Neural progenitor cell (in vitro differentiated cells): ENCODE measurements around the gene SPG11. TPM values are rescaled to one million over a fixed set of nuclear protein-coding genes. Genes with fewer than 3 reads are reported as not detected.
"Not testable (repeated sequence)": the region's sequence is repeated elsewhere in the genome, so short reads cannot be mapped to it uniquely, and the experiment has no call there.

Experiments
- DNase-seq: peaks from one replicate; pipeline ENCODE4 v3.0.0-alpha.2; 2016; ENCODE audit warnings: low spot score
- H2AFZ ChIP-seq: fragments of 200-600 bp; sonication (generic); replicated peaks from 2 replicates; pipeline ENCODE4 v1.6.1; 2016; ENCODE audit warnings: antibody characterized with exemption
- H3F3A ChIP-seq: fragments of 200-600 bp; sonication (generic); 2 replicates; pipeline ENCODE4 v1.6.1; 2016; ENCODE audit warnings: antibody characterized with exemption, low read depth
- H3K27ac ChIP-seq: fragments of 200-600 bp; sonication (generic); 2 replicates; pipeline ENCODE4 v1.5.1; 2016; ENCODE audit warnings: mild to moderate bottlenecking
- H3K27me3 ChIP-seq: fragments of 200-600 bp; sonication (generic); 2 replicates; pipeline ENCODE4 v1.6.1; 2016; ENCODE audit warnings: mild to moderate bottlenecking, moderate library complexity
- H3K36me3 ChIP-seq: fragments of 200-600 bp; sonication (generic); 2 replicates; pipeline ENCODE4 v1.5.1; 2016
- H3K4me1 ChIP-seq: fragments of 200-600 bp; sonication (generic); 2 replicates; pipeline ENCODE4 v1.6.1; 2016; ENCODE audit warnings: mixed run types
- H3K4me2 ChIP-seq: fragments of 200-600 bp; sonication (generic); 2 replicates; pipeline ENCODE4 v1.6.1; 2016
- H3K4me3 ChIP-seq: fragments of 200-600 bp; sonication (generic); 2 replicates; pipeline ENCODE4 v1.5.1; 2016
- H3K79me2 ChIP-seq: fragments of 200-600 bp; sonication (generic); 2 replicates; pipeline ENCODE4 v1.6.1; 2016; ENCODE audit warnings: low read depth
- H3K9ac ChIP-seq: fragments of 200-600 bp; sonication (generic); 2 replicates; pipeline ENCODE4 v1.6.1; 2016
- H3K9me3 ChIP-seq: fragments of 200-600 bp; sonication (generic); 2 replicates; pipeline ENCODE4 v1.5.1; 2016; ENCODE audit warnings: low read depth
- H4K20me1 ChIP-seq: fragments of 200-600 bp; sonication (generic); 2 replicates; pipeline ENCODE4 v1.6.1; 2016; ENCODE audit warnings: low read depth
- H3K27ac Mint-ChIP-seq: 3 replicates; pipeline ENCODE4 v1.8.0; 2021; ENCODE audit warnings: mixed read lengths
- H3K27me3 Mint-ChIP-seq: 2 replicates; pipeline ENCODE4 v1.8.0; 2022; ENCODE audit warnings: low read depth, mild to moderate bottlenecking, inconsistent platforms, moderate library complexity, mixed read lengths; ENCODE audit not compliant: insufficient read depth
- H3K36me3 Mint-ChIP-seq: 3 replicates; pipeline ENCODE4 v1.8.0; 2021; ENCODE audit warnings: mixed read lengths
- H3K4me1 Mint-ChIP-seq: 3 replicates; pipeline ENCODE4 v1.8.0; 2021; ENCODE audit warnings: mixed read lengths
- H3K4me3 Mint-ChIP-seq: 3 replicates; pipeline ENCODE4 v1.8.0; 2021; ENCODE audit warnings: mild to moderate bottlenecking, moderate library complexity, mixed read lengths
- H3K9me3 Mint-ChIP-seq: 3 replicates; pipeline ENCODE4 v1.8.0; 2020; ENCODE audit warnings: mixed read lengths
- CTCF ChIP-seq: fragments of 200-600 bp; sonication (generic); IDR thresholded peaks from 2 replicates; pipeline ENCODE4 v1.5.1; 2017; ENCODE audit warnings: antibody characterized with exemption, mild to moderate bottlenecking
- EZH2 ChIP-seq: fragments of 200-600 bp; sonication (generic); IDR thresholded peaks from 2 replicates; pipeline ENCODE4 v1.6.1; 2017; ENCODE audit warnings: antibody characterized with exemption, mild to moderate bottlenecking, moderate library complexity
- EZH2phosphoT487 ChIP-seq: fragments of 200-600 bp; sonication (generic); IDR thresholded peaks from 2 replicates; pipeline ENCODE4 v1.6.1; 2017; ENCODE audit warnings: antibody characterized with exemption
- total RNA-seq: library from RNA; depleted of rRNA; stranded (reverse); fragments of >200 nt; gene quantifications from 2 replicates; pipeline ENCODE4 v1.2.3, GENCODE V29; 2015; ENCODE audit warnings: low replicate concordance

The SPG11 gene
- total RNA-seq, 1 donor from 2014 or later = 65.9 TPM

GRCh38 chr15:44535092-44535491, 128.4 kb downstream of the SPG11 start:
- no peaks in the 10 kb centered on the region for H3K9me3 Mint-ChIP-seq
- H3K27ac Mint-ChIP-seq = peak overlapping the region; percentile 30
- no peak for TF ChIP-seq EZH2phosphoT487
- no peak for TF ChIP-seq EZH2
- TF ChIP-seq CTCF = no peak
- Histone ChIP-seq H3F3A (peaks cover 35% of the 10 kb centered on the region), H3K9ac (no peak overlapping the region), H3K36me3 (no peaks in the 10 kb centered on the region), H3K27ac (no peak overlapping the region), H2AFZ (no peak overlapping the region), H3K4me1 (peaks cover 6% of the 10 kb centered on the region), H3K4me2 (peak overlapping the region; percentile 95), H3K79me2 (peaks cover 39% of the 10 kb centered on the region), H4K20me1 (peaks cover 6% of the 10 kb centered on the region), H3K9me3 (no peaks in the 10 kb centered on the region), H3K27me3 (no peaks in the 10 kb centered on the region), H3K4me3 (no peak overlapping the region)
- H3K36me3 Mint-ChIP-seq = peaks cover 9% of the 10 kb centered on the region
- H3K27me3 Mint-ChIP-seq = peaks cover 4% of the 10 kb centered on the region
- H3K4me1 Mint-ChIP-seq = peaks cover 22% of the 10 kb centered on the region
- H3K4me3 Mint-ChIP-seq = peak overlapping the region; percentile 93
- DNase-seq = no peak

GRCh38 chr15:44532689-44533088, 130.8 kb downstream of the SPG11 start:
- H3K4me1 Mint-ChIP-seq = peaks cover 12% of the 10 kb centered on the region
- no peak overlapping the region for H3K4me3 ChIP-seq
- peaks cover 56% of the 10 kb centered on the region for H3F3A ChIP-seq
- no peak overlapping the region for H3K27ac Mint-ChIP-seq
- peaks cover 15% of the 10 kb centered on the region for H3K79me2 ChIP-seq
- peak overlapping the region; percentile 16 for H3K4me3 Mint-ChIP-seq
- peaks cover 4% of the 10 kb centered on the region for H4K20me1 ChIP-seq
- peaks cover 6% of the 10 kb centered on the region for H3K27me3 Mint-ChIP-seq
- H2AFZ ChIP-seq = no peak overlapping the region
- no peak overlapping the region for H3K9ac ChIP-seq
- H3K4me2 ChIP-seq = no peak overlapping the region
- peaks cover 5% of the 10 kb centered on the region for H3K36me3 Mint-ChIP-seq
- no peaks in the 10 kb centered on the region for H3K9me3 ChIP-seq
- no peak overlapping the region for H3K27ac ChIP-seq
- H3K9me3 Mint-ChIP-seq = no peaks in the 10 kb centered on the region
- H3K36me3 ChIP-seq = no peaks in the 10 kb centered on the region
- no peaks in the 10 kb centered on the region for H3K4me1 ChIP-seq
- TF ChIP-seq EZH2phosphoT487 = no peak
- no peak for DNase-seq
- H3K27me3 ChIP-seq = no peaks in the 10 kb centered on the region

GRCh38 chr15:44532275-44532674, 131.2 kb downstream of the SPG11 start:
- not testable (repeated sequence) for H3K4me3 ChIP-seq, H3K27me3 Mint-ChIP-seq, H3K9me3 Mint-ChIP-seq, H3K4me2 ChIP-seq, H3K4me1 ChIP-seq, H4K20me1 ChIP-seq, H3K27ac ChIP-seq, H3K9ac ChIP-seq, H3K4me3 Mint-ChIP-seq, H3K27ac Mint-ChIP-seq, H3K36me3 ChIP-seq, H3K9me3 ChIP-seq, H3K27me3 ChIP-seq, DNase-seq, H2AFZ ChIP-seq, H3K36me3 Mint-ChIP-seq
- peaks cover 56% of the 10 kb centered on the region for H3F3A ChIP-seq
- peaks cover 11% of the 10 kb centered on the region for H3K4me1 Mint-ChIP-seq
- H3K79me2 ChIP-seq = peaks cover 12% of the 10 kb centered on the region

GRCh38 chr15:44530653-44531052, 132.8 kb downstream of the SPG11 start:
- Histone ChIP-seq H3K4me1 (no peaks in the 10 kb centered on the region), H3K4me3 (no peak overlapping the region), H3K79me2 (peaks cover 8% of the 10 kb centered on the region), H3K4me2 (no peak overlapping the region), H2AFZ (no peak overlapping the region), H3K27me3 (no peaks in the 10 kb centered on the region), H3K27ac (peak overlapping the region; percentile 80), H3K9me3 (no peaks in the 10 kb centered on the region), H3F3A (peaks cover 55% of the 10 kb centered on the region), H3K36me3 (peaks cover 9% of the 10 kb centered on the region), H3K9ac (no peak overlapping the region), H4K20me1 (peaks cover 7% of the 10 kb centered on the region)
- DNase-seq = no peak
- peaks cover 3% of the 10 kb centered on the region for H3K27me3 Mint-ChIP-seq
- H3K9me3 Mint-ChIP-seq = no peaks in the 10 kb centered on the region
- no peak for TF ChIP-seq EZH2phosphoT487
- no peak for TF ChIP-seq EZH2
- TF ChIP-seq CTCF = no peak
- peaks cover 3% of the 10 kb centered on the region for H3K36me3 Mint-ChIP-seq
- H3K4me1 Mint-ChIP-seq = peaks cover 6% of the 10 kb centered on the region
- no peak overlapping the region for H3K27ac Mint-ChIP-seq
- H3K4me3 Mint-ChIP-seq = no peak overlapping the region
